IMR-90 (cell line): ENCODE results near the gene ZNF584. TPM values are rescaled to one million over a fixed set of nuclear protein-coding genes. Genes with fewer than 3 reads are reported as not detected.

ENCODE experiments used
- ATAC-seq: fragments of 200-7000 bp; cut with Tn5 transposase; 2 replicates; pipeline ENCODE4 v1.9.1; 2020; ENCODE audit warnings: low read depth, mild to moderate bottlenecking, moderate library complexity
- BruUV-seq: library from RNA; stranded (reverse); fragments of 400-500 nt; replicated peaks from 2 replicates; lab custom pipeline; 2021; lab: Mats Ljungman, UMichigan
- CTCF ChIA-PET: fragments of 300-600 bp; formaldehyde crosslinking; extraction: SDS; loops from one replicate; lab custom pipeline; 2021; ENCODE audit warnings: antibody characterized with exemption; lab: Yijun Ruan, JAX
- POLR2A ChIA-PET: fragments of 300-600 bp; sonication (Branson Sonifier 250); formaldehyde crosslinking; loops from one replicate; lab custom pipeline; 2022; ENCODE audit warnings: antibody characterized with exemption; ENCODE audit not compliant: unreplicated experiment; lab: Charles Lee
- DNase-seq: peaks from one replicate; pipeline ENCODE4 v3.0.0; 2013
- H2AFZ ChIP-seq: replicated peaks from 2 replicates; pipeline ENCODE3; 2013; ENCODE audit warnings: low read length, mild to moderate bottlenecking; ENCODE audit not compliant: poor library complexity
- H2AK5ac ChIP-seq: 2 replicates; pipeline ENCODE4 v1.6.1; 2013; ENCODE audit warnings: low read depth, low read length, inconsistent platforms
- H2AK9ac ChIP-seq: replicated peaks from 2 replicates; pipeline ENCODE3; 2013; ENCODE audit warnings: mild to moderate bottlenecking, low read depth, low read length, moderate library complexity; ENCODE audit not compliant: poor library complexity
- H2BK120ac ChIP-seq: 2 replicates; pipeline ENCODE4 v1.6.1; 2013; ENCODE audit warnings: low read depth, low read length, inconsistent platforms
- H2BK15ac ChIP-seq: 3 replicates; pipeline ENCODE4 v1.6.1; 2013; ENCODE audit warnings: low read depth, low read length, inconsistent platforms
- H2BK20ac ChIP-seq: 2 replicates; pipeline ENCODE4 v1.6.1; 2013; ENCODE audit warnings: low read depth, mild to moderate bottlenecking, inconsistent platforms, low read length, moderate library complexity
- H2BK5ac ChIP-seq: 2 replicates; pipeline ENCODE4 v1.6.1; 2013; ENCODE audit warnings: mild to moderate bottlenecking, low read depth, low read length, inconsistent platforms; ENCODE audit not compliant: poor library complexity, severe bottlenecking
- H3K14ac ChIP-seq: replicated peaks from 2 replicates; pipeline ENCODE4 v1.6.1; 2013; ENCODE audit warnings: low read depth, low read length, inconsistent platforms
- H3K18ac ChIP-seq: 2 replicates; pipeline ENCODE4 v1.6.1; 2013; ENCODE audit warnings: low read depth, low read length, control low read depth
- H3K23ac ChIP-seq: 2 replicates; pipeline ENCODE4 v1.6.1; 2013; ENCODE audit warnings: low read depth, low read length, inconsistent platforms
- H3K27ac ChIP-seq: 2 replicates; pipeline ENCODE4 v1.5.1; 2013; ENCODE audit warnings: mild to moderate bottlenecking, control low read depth, low read length; ENCODE audit not compliant: insufficient read depth
- H3K27me3 ChIP-seq: 2 replicates; pipeline ENCODE4 v1.6.1; 2013; ENCODE audit warnings: low read length; ENCODE audit not compliant: control insufficient read depth, insufficient read depth
- H3K36me3 ChIP-seq: 2 replicates; pipeline ENCODE4 v1.6.1; 2013; ENCODE audit warnings: low read length, mixed read lengths; ENCODE audit not compliant: control insufficient read depth, insufficient read depth
- H3K4ac ChIP-seq: 2 replicates; pipeline ENCODE4 v1.6.1; 2013; ENCODE audit warnings: low read depth, low read length, inconsistent platforms
- H3K4me1 ChIP-seq: 2 replicates; pipeline ENCODE4 v1.6.1; 2013; ENCODE audit warnings: low read length, mixed read lengths; ENCODE audit not compliant: control insufficient read depth, insufficient read depth
- H3K4me2 ChIP-seq: 2 replicates; pipeline ENCODE4 v1.6.1; 2013; ENCODE audit warnings: low read depth, mild to moderate bottlenecking, control low read depth, low read length, moderate library complexity
- H3K4me3 ChIP-seq: 2 replicates; pipeline ENCODE4 v1.5.1; 2013; ENCODE audit warnings: low read depth, mild to moderate bottlenecking, control low read depth, low read length, moderate library complexity; ENCODE audit not compliant: insufficient read depth
- H3K56ac ChIP-seq: 2 replicates; pipeline ENCODE4 v1.6.1; 2013; ENCODE audit warnings: low read length, inconsistent platforms; ENCODE audit not compliant: insufficient read depth; ENCODE audit errors: extremely low read depth
- H3K79me1 ChIP-seq, 2 experiments: 2 replicates each; pipeline ENCODE4 v1.6.1; 2013; ENCODE audit warnings: low read length in 2 of 2, inconsistent platforms in 1 of 2, low read depth in 1 of 2
- H3K9ac ChIP-seq: 2 replicates; pipeline ENCODE4 v1.6.1; 2013; ENCODE audit warnings: low read depth, low read length, control low read depth
- H3K9me1 ChIP-seq: 2 replicates; pipeline ENCODE4 v1.6.1; 2013; ENCODE audit warnings: low read length, inconsistent platforms; ENCODE audit not compliant: insufficient read depth
- H3K9me3 ChIP-seq: 2 replicates; pipeline ENCODE4 v1.6.1; 2013; ENCODE audit warnings: low read length; ENCODE audit not compliant: control insufficient read depth, insufficient read depth
- H4K20me1 ChIP-seq: 2 replicates; pipeline ENCODE4 v1.6.1; 2013; ENCODE audit warnings: low read length, inconsistent platforms; ENCODE audit not compliant: insufficient read depth
- H4K5ac ChIP-seq: 2 replicates; pipeline ENCODE4 v1.6.1; 2013; ENCODE audit warnings: mild to moderate bottlenecking, low read depth, low read length, control low read depth
- H4K8ac ChIP-seq, 2 experiments: 2 replicates each; pipeline ENCODE4 v1.6.1; 2013; ENCODE audit warnings: low read depth in 2 of 2, low read length in 2 of 2, control low read depth in 1 of 2, inconsistent platforms in 1 of 2
- H4K91ac ChIP-seq: 2 replicates; pipeline ENCODE4 v1.6.1; 2013; ENCODE audit warnings: low read depth, low read length, inconsistent platforms; ENCODE audit not compliant: insufficient read depth
- POLR2A ChIP-seq: IDR thresholded peaks from 2 replicates; pipeline ENCODE4 v1.6.1; 2012; ENCODE audit warnings: mild to moderate bottlenecking, low read depth, low read length
- RCOR1 ChIP-seq: IDR thresholded peaks from 2 replicates; pipeline ENCODE4 v1.6.1; 2012; ENCODE audit warnings: mild to moderate bottlenecking, low read length, improper control_type of control experiment; ENCODE audit not compliant: insufficient replicate concordance
- WGBS, 2 experiments: methylation state at CpG; one replicate each; pipeline versions ENCODE4 v1.1.5 to v1.1.7; 2013; ENCODE audit warnings: missing lambda C conversion rate in 2 of 2; ENCODE audit not compliant: insufficient read length in 1 of 2; ENCODE audit errors: extremely low coverage in 2 of 2; 5-methylcytosine and 5-hydroxymethylcytosine counted together
- dilution Hi-C: fragments of 300-500 bp; cut with HindIII; formaldehyde crosslinking; loops from one replicate; pipeline ENCODE4 v1.14.3; 2018; ENCODE audit warnings: low sequenced_read_pairs; ENCODE audit not compliant: unreplicated experiment
- in situ Hi-C: fragments of 300-500 bp; cut with MboI; formaldehyde crosslinking; loops from 3 replicates; pipeline ENCODE4 v1.14.3; 2019; ENCODE audit warnings: low sequenced_read_pairs, inconsistent platforms, mixed read lengths
- intact Hi-C: fragments of 100-400 bp; cut with micrococcal nuclease; formaldehyde crosslinking; loops from 2 replicates; pipeline ENCODE4 v1.10.0; 2022
- polyA plus RNA-seq, 3 experiments: library from polyadenylated mRNA; depleted of rRNA; stranded (reverse); fragments of >200 nt; gene quantifications; 2 replicates each; pipeline ENCODE4 v1.2.3, GENCODE V29; 2012; ENCODE audit warnings: low replicate concordance in 1 of 3
- total RNA-seq: library from RNA; depleted of rRNA; stranded (reverse); fragments of >200 nt; gene quantifications from 2 replicates; pipeline ENCODE4 v1.2.3, GENCODE V29; 2012

The ZNF584 gene
- total and polyA plus RNA-seq, 2 of the 4 experiments (the other 2 are of a cell fraction), result 11.6 to 15.4 TPM

DNA sequence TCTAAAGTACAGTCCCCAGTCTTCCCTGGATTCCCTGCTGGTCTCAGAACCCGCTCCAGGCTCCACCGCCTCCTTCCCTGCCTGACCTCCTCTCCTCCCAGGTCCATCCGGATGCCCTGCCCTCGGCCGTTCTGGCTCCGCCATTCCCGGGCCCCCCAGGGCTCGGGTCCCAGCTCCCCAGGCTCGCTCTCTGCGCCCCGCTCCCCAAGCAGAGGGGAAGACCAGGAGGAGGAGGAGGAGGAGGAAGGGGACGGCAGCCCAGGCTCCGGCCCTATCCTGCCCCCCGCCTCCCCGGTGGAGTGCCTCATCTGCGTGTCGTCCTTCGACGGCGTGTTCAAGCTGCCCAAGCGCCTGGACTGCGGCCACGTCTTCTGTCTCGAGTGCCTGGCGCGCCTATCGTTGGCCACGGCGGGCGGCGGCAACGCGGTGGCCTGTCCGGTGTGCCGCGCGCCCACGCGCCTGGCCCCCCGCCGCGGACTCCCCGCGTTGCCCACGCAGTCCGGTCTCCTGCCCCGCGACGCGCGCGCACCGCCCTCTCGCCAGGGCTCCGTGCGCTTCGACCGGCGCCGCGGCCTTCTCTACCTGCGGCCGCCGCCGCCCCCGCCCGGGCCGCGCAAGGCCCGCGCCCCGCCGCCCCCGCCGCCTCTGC, 12.3 kb upstream of the ZNF584 start:
- 19% methylated on average over 42 of the region's 75 CpGs; no CpG with 5 or more reads in 1 of the 2 experiments for WGBS, 2 experiments
- H3K27ac ChIP-seq, result no peak overlapping the region
- H2BK15ac ChIP-seq, result no peak overlapping the region
- H4K8ac ChIP-seq, result no peak overlapping the region
- H3K23ac ChIP-seq, result no peak overlapping the region
- peaks cover 26% of the 10 kb centered on the region for H3K36me3 ChIP-seq
- no peak overlapping the region for H2BK120ac ChIP-seq
- no peak overlapping the region for H3K4ac ChIP-seq
- H3K9ac ChIP-seq, result no peak overlapping the region
- H4K91ac ChIP-seq, result no peak overlapping the region
- no peak overlapping the region for H3K4me3 ChIP-seq
- H3K27me3 ChIP-seq, result no peaks in the 10 kb centered on the region
- DNase-seq (no peak), ATAC-seq (peak; percentile 27)
- ChIA-PET CTCF (no interaction called here), POLR2A (no interaction called here)
- no peaks in the 10 kb centered on the region for H3K9me1 ChIP-seq
- H3K4me1 ChIP-seq, result peaks cover 2% of the 10 kb centered on the region
- peaks cover 29% of the 10 kb centered on the region for H4K20me1 ChIP-seq
- H2BK5ac ChIP-seq, result no peak overlapping the region
- H3K9me3 ChIP-seq, result no peaks in the 10 kb centered on the region
- H3K4me2 ChIP-seq, result no peak overlapping the region
- H3K79me1 ChIP-seq, result peaks cover 9 to 39% of the 10 kb centered on the region in 2 experiments
- dilution Hi-C loops (no loop called here), in situ Hi-C loops (no loop called here), intact Hi-C loops (no loop called here)
- BruUV-seq, result no TSS peak
- no peak overlapping the region for H3K18ac ChIP-seq
- no peak overlapping the region for H2AK9ac ChIP-seq
- no peak overlapping the region for H3K14ac ChIP-seq
- no peak overlapping the region for H4K5ac ChIP-seq
- H2BK20ac ChIP-seq, result no peak overlapping the region
- no peak overlapping the region for H2AK5ac ChIP-seq
- TF ChIP-seq POLR2A (0 out of 2 replicates have a peak, but pooled peaks have one; percentile 18), RCOR1 (no peak)
- peak overlapping the region; percentile 61 for H2AFZ ChIP-seq
- no peak overlapping the region for H3K56ac ChIP-seq
